NCI-H345 (cell line): ENCODE data around the gene PRKCH.

Source experiments
- DNase-seq: peaks from one replicate; lab custom pipeline; 2025; lab: John Stamatoyannopoulos, UW

PRKCH gene

DNA sequence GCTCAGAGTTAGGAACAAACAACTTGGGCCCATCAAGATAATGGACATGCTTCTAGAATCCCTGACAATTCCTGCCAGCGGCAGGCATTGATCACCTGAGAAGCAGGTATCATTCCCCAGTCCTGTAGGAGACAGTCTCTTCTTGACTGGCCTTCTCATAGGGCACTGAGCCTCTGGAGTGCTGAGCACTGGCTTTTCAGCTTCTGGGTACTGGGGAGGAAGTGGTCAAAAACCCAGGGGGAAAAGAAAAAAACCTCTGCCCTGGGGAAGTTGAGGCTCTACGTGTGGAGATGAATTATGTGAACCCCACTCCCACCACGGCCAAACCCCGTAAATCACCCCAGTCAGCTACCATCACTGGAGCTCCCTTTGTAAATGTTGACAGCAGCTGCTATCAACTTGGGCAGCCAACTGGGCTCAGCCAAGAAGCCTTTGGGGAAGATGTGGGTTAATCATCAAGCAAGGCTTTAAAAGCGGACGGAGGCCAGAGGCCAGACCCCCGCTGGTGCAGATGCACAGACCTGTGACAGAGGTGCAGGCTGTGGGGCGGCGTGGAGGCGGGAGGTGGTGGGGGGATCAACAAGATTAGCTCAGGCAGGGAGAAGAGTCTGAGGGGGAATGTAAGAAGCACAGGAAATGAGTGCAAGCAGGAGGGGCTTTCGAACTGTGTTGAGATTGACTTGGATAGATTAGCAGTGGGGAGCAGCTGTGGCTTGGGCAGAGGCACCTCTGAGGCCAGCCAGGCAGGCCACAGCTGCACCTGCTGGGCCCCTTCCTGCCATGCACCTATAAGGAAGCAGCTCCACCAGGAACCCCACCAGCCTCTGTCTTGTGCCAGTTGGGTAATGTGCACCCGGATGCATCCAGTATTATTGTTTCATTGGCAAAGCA, 268.6 kb downstream of the PRKCH start:
- no peak for DNase-seq

DNA sequence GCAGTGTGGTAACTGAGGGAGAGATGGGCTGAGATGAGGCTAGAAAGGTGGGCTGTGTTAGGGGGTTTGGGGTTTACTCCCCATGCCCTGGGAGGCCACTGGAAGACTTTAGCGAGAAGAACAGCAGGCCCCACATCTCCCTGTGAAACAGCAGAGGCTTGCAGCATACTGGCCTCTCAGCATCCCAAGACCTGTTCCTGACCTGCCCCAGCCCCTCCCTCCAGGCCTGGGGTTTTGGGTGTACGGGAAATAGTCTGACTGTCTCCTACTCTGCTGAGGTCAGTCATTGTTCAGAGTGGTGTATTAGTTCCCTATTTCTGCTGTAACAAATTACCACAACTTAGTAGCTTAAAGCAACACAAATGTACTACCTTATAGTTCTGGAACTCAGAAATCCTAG, 270.5 kb downstream of the PRKCH start:
- no peak for DNase-seq

DNA sequence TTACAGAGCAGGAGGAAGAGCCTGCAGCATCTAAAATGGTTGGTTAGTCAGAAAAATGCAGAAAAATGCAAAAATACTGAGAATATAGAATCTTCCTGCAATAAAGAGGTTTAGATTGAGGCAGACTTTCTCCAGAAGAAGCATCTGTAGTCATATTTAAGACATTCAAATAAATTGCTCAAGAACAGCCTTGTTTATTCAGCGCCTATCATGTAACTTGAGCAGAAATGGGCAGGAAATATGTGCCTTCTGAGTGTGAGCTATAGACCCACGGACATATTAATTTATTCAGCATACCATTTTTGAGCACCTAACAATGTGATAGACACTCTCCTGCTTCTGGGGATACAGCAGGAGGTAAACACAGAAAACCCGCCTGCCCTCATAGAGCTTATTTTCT, 272.0 kb downstream of the PRKCH start:
- DNase-seq, result no peak

DNA sequence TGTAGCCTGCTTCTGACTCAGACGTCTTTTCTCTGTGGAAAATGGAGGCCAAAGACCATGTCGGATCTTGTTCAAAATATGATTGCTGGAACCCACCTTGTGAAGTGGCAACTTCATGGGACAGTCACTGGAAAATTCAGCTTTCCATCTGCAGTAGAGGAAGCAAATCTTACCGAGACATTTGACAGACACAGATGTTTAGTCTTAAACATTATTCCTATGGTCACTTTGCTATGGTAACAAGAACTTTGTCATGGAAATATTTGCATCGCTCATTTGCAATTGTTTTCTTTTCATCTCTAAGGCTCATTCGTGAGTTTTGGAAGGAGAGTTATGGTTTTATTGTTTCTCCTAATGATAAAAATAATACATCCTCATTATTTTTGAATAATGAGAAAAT, 275.6 kb downstream of the PRKCH start:
- no peak for DNase-seq

DNA sequence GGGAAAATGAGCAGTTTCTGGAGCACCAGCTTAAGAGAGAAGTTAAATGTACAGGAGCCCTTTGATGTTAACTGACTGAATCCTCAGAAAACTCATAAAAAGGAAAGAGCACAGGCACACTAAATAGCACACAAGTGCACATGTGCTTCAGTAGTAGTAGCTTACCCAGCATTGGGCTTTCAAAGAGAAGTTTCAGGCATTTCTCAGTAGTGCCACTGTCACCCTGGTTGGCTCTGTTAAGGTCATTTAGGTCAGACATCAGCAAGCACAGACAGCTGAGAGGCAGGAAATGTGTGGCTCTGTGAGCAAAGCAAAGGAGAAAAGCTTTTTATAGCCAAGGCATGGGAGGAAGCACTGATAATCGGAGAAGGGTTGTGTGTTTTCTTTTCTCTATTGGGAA, 277.6 kb downstream of the PRKCH start:
- no peak for DNase-seq

DNA sequence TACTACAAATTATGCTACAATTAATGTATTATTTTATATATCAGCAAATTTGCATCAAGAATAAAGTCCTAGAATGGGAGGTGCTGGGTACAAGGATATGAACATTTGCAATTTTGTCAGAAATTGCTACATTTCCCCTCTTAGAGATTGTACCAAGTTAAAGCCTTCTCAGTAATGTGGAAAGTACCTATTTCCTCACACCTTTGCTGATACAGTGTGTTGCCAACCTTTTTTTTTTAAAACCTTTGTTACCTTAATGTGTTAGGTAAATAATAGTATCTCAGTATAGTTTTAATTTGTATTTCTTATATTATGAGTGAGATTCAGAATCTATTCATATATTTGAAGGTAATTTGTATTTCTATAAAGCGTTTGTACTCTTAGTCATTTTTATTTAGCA, 278.6 kb downstream of the PRKCH start:
- DNase-seq, result no peak
